GM23248 (cell line): ENCODE results near the gene FUOM. TPM values are rescaled to one million over a fixed set of nuclear protein-coding genes. Genes with fewer than 3 reads are reported as not detected.

Experiments
- DNase-seq: peaks from one replicate; pipeline ENCODE4 v3.0.0-alpha.2; 2015
- H2AFZ ChIP-seq: fragments of 200-600 bp; sonication (generic); 2 replicates; pipeline ENCODE4 v1.6.1; 2016; ENCODE audit warnings: antibody characterized with exemption
- H3F3A ChIP-seq: fragments of 200-600 bp; sonication (generic); 2 replicates; pipeline ENCODE4 v1.6.1; 2016; ENCODE audit warnings: mild to moderate bottlenecking, antibody characterized with exemption, mixed run types; ENCODE audit not compliant: insufficient read depth
- H3K27ac ChIP-seq: fragments of 200-600 bp; sonication (generic); 2 replicates; pipeline ENCODE4 v1.5.1; 2016; ENCODE audit warnings: mild to moderate bottlenecking
- H3K27me3 ChIP-seq: fragments of 200-600 bp; sonication (generic); replicated peaks from 2 replicates; pipeline ENCODE4 v1.6.1; 2016; ENCODE audit warnings: mild to moderate bottlenecking; ENCODE audit not compliant: insufficient read depth
- H3K36me3 ChIP-seq: fragments of 200-600 bp; sonication (generic); 2 replicates; pipeline ENCODE4 v1.6.1; 2016; ENCODE audit warnings: low read depth, mild to moderate bottlenecking
- H3K4me1 ChIP-seq: fragments of 200-600 bp; sonication (generic); 2 replicates; pipeline ENCODE4 v1.6.1; 2016; ENCODE audit warnings: mild to moderate bottlenecking; ENCODE audit not compliant: insufficient read depth
- H3K4me2 ChIP-seq: fragments of 200-600 bp; sonication (generic); one replicate; pipeline ENCODE4 v1.6.1; 2016; ENCODE audit warnings: mild to moderate bottlenecking; ENCODE audit not compliant: unreplicated experiment
- H3K4me3 ChIP-seq: fragments of 200-600 bp; sonication (generic); 2 replicates; pipeline ENCODE4 v1.5.1; 2016; ENCODE audit warnings: mild to moderate bottlenecking
- H3K79me2 ChIP-seq: fragments of 200-600 bp; sonication (generic); 2 replicates; pipeline ENCODE4 v1.6.1; 2016; ENCODE audit warnings: mild to moderate bottlenecking; ENCODE audit not compliant: insufficient read depth
- H3K9ac ChIP-seq: fragments of 200-600 bp; sonication (generic); 2 replicates; pipeline ENCODE4 v1.6.1; 2016; ENCODE audit warnings: mild to moderate bottlenecking
- H3K9me2 ChIP-seq: fragments of 200-600 bp; sonication (generic); 2 replicates; pipeline ENCODE4 v1.6.1; 2016; ENCODE audit warnings: mixed run types, mild to moderate bottlenecking, moderate library complexity; ENCODE audit not compliant: insufficient read depth
- H3K9me3 ChIP-seq: fragments of 200-600 bp; sonication (generic); one replicate; pipeline ENCODE4 v1.6.1; 2017; ENCODE audit warnings: low read depth
- H4K20me1 ChIP-seq: fragments of 200-600 bp; sonication (generic); 2 replicates; pipeline ENCODE4 v1.6.0; 2016; ENCODE audit not compliant: insufficient read depth
- EZH2 ChIP-seq: fragments of 200-600 bp; sonication (generic); IDR thresholded peaks from 2 replicates; pipeline ENCODE4 v1.6.1; 2018; ENCODE audit warnings: antibody characterized with exemption, mild to moderate bottlenecking; ENCODE audit not compliant: insufficient read depth, poor library complexity, severe bottlenecking
- EZH2phosphoT487 ChIP-seq: fragments of 200-600 bp; sonication (generic); IDR thresholded peaks from 2 replicates; pipeline ENCODE4 v1.6.1; 2018; ENCODE audit warnings: antibody characterized with exemption, moderate library complexity, mild to moderate bottlenecking, low read depth; ENCODE audit not compliant: insufficient read depth
- WGBS, 2 experiments: methylation state at CpG; one replicate each; pipeline ENCODE4 v1.1.6; 2015 to 2017; ENCODE audit warnings: low lambda C conversion rate in 2 of 2, low coverage in 1 of 2; ENCODE audit errors: missing lambda C conversion rate in 2 of 2; 5-methylcytosine and 5-hydroxymethylcytosine counted together
- in situ Hi-C: fragments of 300-500 bp; cut with MboI; formaldehyde crosslinking; loops from 2 replicates; pipeline ENCODE4 v1.15.0; 2020
- polyA plus RNA-seq: library from polyadenylated mRNA; unstranded; fragments of >200 nt; fragmentation: Nextera tagmentation; extraction: Ambion mirVana; gene quantifications from 2 replicates; pipeline ENCODE4 v1.2.1, GENCODE V29; 2016
- total RNA-seq: library from RNA; depleted of rRNA; stranded (reverse); fragments of >200 nt; shearing (Covaris generic); gene quantifications from 2 replicates; pipeline ENCODE4 v1.2.3, GENCODE V29; 2014

FUOM gene
- total and polyA plus RNA-seq, 2 experiments from 2014 or later: 21.5 to 24.5 TPM

DNA sequence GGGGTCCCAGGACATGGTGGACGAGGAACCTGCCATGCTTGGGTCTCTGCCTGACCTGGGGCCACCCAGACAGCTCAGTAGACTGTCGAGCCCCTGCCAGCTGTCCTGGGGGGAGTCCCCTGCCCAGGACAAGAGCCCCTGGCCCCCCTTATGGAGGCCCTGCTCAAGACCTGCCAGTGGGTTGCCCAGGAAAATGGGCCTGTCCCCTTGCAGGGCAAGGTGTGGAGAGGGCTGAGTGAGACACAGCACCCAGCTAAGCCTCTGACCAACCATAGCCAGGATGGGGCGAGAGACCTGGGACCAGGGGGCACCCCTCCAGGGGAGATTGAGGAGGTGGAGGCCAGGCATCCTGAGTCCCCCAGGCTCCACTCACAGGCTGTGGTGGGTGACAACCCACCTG, 1.8 kb downstream of the FUOM start:
- Histone ChIP-seq H3K4me2 (no peak overlapping the region), H3K4me3 (no peak overlapping the region), H3K9me3 (no peaks in the 10 kb centered on the region), H3K27ac (no peak overlapping the region), H3K79me2 (no peaks in the 10 kb centered on the region), H3K27me3 (no peaks in the 10 kb centered on the region), H3K36me3 (no peaks in the 10 kb centered on the region), H3K9ac (no peak overlapping the region), H3F3A (0 out of 2 replicates have a peak, but pooled peaks cover 3% of the 10 kb centered on the region), H2AFZ (no peak overlapping the region), H3K9me2 (no peaks in the 10 kb centered on the region), H3K4me1 (no peaks in the 10 kb centered on the region), H4K20me1 (no peaks in the 10 kb centered on the region)
- in situ Hi-C loops: no loop called here
- DNase-seq: no peak
- TF ChIP-seq EZH2phosphoT487 (no peak), EZH2 (no peak)
- WGBS, 2 experiments: 97 to 100% methylated on average over 1 to 3 of the region's 3 CpGs

DNA sequence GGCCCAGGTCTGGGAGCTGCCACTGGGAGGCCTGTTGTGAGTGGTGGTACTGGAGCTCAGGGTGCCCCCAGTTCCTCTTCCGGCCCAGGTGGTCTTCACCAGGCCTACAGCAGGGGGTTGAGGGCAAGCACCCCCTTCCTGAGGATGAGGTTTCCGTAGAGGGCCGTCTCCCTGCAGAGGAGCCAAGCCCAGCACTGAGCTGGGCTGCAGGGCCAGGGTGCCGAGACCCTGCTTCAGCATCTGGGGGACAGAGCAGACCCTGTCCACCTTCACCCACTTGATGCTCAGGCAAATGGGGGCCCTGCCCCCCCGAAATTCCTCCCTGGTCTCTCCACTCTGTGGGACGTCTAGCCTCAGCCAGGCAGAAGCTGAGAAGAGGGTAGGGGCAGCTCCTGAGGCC, 2.6 kb downstream of the FUOM start:
- Histone ChIP-seq H2AFZ (no peak overlapping the region), H3K27ac (no peak overlapping the region), H3K4me2 (no peak overlapping the region), H3K9me2 (no peaks in the 10 kb centered on the region), H3K27me3 (no peaks in the 10 kb centered on the region), H3F3A (0 out of 2 replicates have a peak, but pooled peaks cover 3% of the 10 kb centered on the region), H3K4me3 (no peak overlapping the region), H3K9ac (no peak overlapping the region), H3K36me3 (no peaks in the 10 kb centered on the region), H3K9me3 (no peaks in the 10 kb centered on the region), H3K4me1 (no peaks in the 10 kb centered on the region), H4K20me1 (no peaks in the 10 kb centered on the region), H3K79me2 (no peaks in the 10 kb centered on the region)
- in situ Hi-C loops: no loop called here
- TF ChIP-seq EZH2phosphoT487: no peak
- TF ChIP-seq EZH2: no peak
- 93 to 97% methylated on average over 4 to 6 of the region's 6 CpGs for WGBS, 2 experiments
- DNase-seq: no peak

GRCh38 chr10:133354672-133355240, 3.1 kb downstream of the FUOM start:
- WGBS, 2 experiments: 90 to 98% methylated on average over 14 of the region's 14 CpGs
- Histone ChIP-seq H3K27me3 (no peaks in the 10 kb centered on the region), H3K9ac (no peak overlapping the region), H4K20me1 (no peaks in the 10 kb centered on the region), H2AFZ (no peak overlapping the region), H3K9me3 (no peaks in the 10 kb centered on the region), H3K4me3 (no peak overlapping the region), H3K9me2 (no peaks in the 10 kb centered on the region), H3K4me2 (no peak overlapping the region), H3K4me1 (no peaks in the 10 kb centered on the region), H3K79me2 (no peaks in the 10 kb centered on the region), H3F3A (0 out of 2 replicates have a peak, but pooled peaks cover 3% of the 10 kb centered on the region), H3K27ac (no peak overlapping the region), H3K36me3 (no peaks in the 10 kb centered on the region)
- DNase-seq: no peak
- TF ChIP-seq EZH2phosphoT487 (no peak), EZH2 (no peak)
- in situ Hi-C loops: no loop called here

- no peak overlapping the region for H3K4me2 ChIP-seq
- no peak overlapping the region for H2AFZ ChIP-seq
- H3F3A ChIP-seq: no peaks in the 10 kb centered on the region
- H3K79me2 ChIP-seq: no peaks in the 10 kb centered on the region
- no peak overlapping the region for H3K9ac ChIP-seq
- H4K20me1 ChIP-seq: no peaks in the 10 kb centered on the region
- no peaks in the 10 kb centered on the region for H3K36me3 ChIP-seq
- 82 to 92% methylated on average over 15 to 16 of the region's 16 CpGs for WGBS, 2 experiments
- H3K4me1 ChIP-seq: no peaks in the 10 kb centered on the region
- no peak for DNase-seq
- no peak overlapping the region for H3K27ac ChIP-seq
- in situ Hi-C loops: no loop called here
- H3K9me3 ChIP-seq: no peaks in the 10 kb centered on the region
- no peaks in the 10 kb centered on the region for H3K27me3 ChIP-seq
- no peak overlapping the region for H3K4me3 ChIP-seq
- H3K9me2 ChIP-seq: no peaks in the 10 kb centered on the region
- no peak for TF ChIP-seq EZH2
- TF ChIP-seq EZH2phosphoT487: no peak
Observed at GRCh38 chr10:133353988-133354605, 3.7 kb downstream of the FUOM start.
